DMS153 treated with DMSO at 0.1 percent for 48 hours (cell line): ENCODE measurements around the gene ACO1.

ENCODE experiments used
- DNase-seq: peaks from one replicate; lab custom pipeline; 2025; ENCODE audit not compliant: unreplicated experiment; lab: John Stamatoyannopoulos, UW

Gene ACO1

GRCh38 chr9:32382565-32383320, 1.7 kb upstream of the ACO1 start:
- DNase-seq = no peak

GRCh38 chr9:32384002-32384363, 460 bp upstream of the ACO1 start:
- DNase-seq = no peak

GRCh38 chr9:32385152-32385884, 875 bp downstream of the ACO1 start:
- no peak for DNase-seq

- no peak for DNase-seq
Observed at GRCh38 chr9:32385885-32386283, 1.4 kb downstream of the ACO1 start.

- DNase-seq = no peak
Observed at GRCh38 chr9:32387256-32387655, 2.8 kb downstream of the ACO1 start.

GRCh38 chr9:32389365-32389764, 4.9 kb downstream of the ACO1 start:
- DNase-seq = no peak

- DNase-seq = no peak
Observed at GRCh38 chr9:32393911-32394310, 9.5 kb downstream of the ACO1 start.

GRCh38 chr9:32394381-32395049, 10.1 kb downstream of the ACO1 start:
- DNase-seq = no peak

- no peak for DNase-seq
Observed at GRCh38 chr9:32395510-32396216, 11.2 kb downstream of the ACO1 start.

GRCh38 chr9:32398207-32398606, 13.8 kb downstream of the ACO1 start:
- no peak for DNase-seq

GRCh38 chr9:32399110-32399815, 14.8 kb downstream of the ACO1 start:
- no peak for DNase-seq

- DNase-seq = no peak
Observed at GRCh38 chr9:32401488-32401887, 17.0 kb downstream of the ACO1 start.

GRCh38 chr9:32403567-32404260, 19.3 kb downstream of the ACO1 start:
- no peak for DNase-seq

- DNase-seq = no peak
Observed at GRCh38 chr9:32404402-32404801, 20.0 kb downstream of the ACO1 start.

- DNase-seq = no peak
Observed at GRCh38 chr9:32404856-32405255, 20.4 kb downstream of the ACO1 start.

GRCh38 chr9:32405506-32405905, 21.1 kb downstream of the ACO1 start:
- no peak for DNase-seq

- DNase-seq = no peak
Observed at GRCh38 chr9:32406046-32406445, 21.6 kb downstream of the ACO1 start.

GRCh38 chr9:32411753-32412152, 27.3 kb downstream of the ACO1 start:
- DNase-seq = no peak

GRCh38 chr9:32412440-32412839, 28.0 kb downstream of the ACO1 start:
- DNase-seq = no peak

GRCh38 chr9:32413424-32413823, 29.0 kb downstream of the ACO1 start:
- DNase-seq = no peak
